HG03135 (cell line): ENCODE results near the gene CFAP299.

Experiments
- ATAC-seq: cut with Tn5 transposase; IDR thresholded peaks from one replicate; pipeline ENCODE4 v1.9.1; 2021; ENCODE audit warnings: mild to moderate bottlenecking, moderate library complexity; ENCODE audit not compliant: unreplicated experiment

CFAP299 gene

GRCh38 chr4:80911458-80911857 is 575.9 kb downstream of the CFAP299 start:
- ATAC-seq, result no peak

- no peak for ATAC-seq
Observed at GRCh38 chr4:80912350-80912749, 576.8 kb downstream of the CFAP299 start.

- peak; percentile 76 for ATAC-seq
Observed at GRCh38 chr4:80913381-80913780, 577.9 kb downstream of the CFAP299 start.

- no peak for ATAC-seq
Observed at GRCh38 chr4:80916770-80917169, 581.2 kb downstream of the CFAP299 start.

GRCh38 chr4:80918004-80918403 is 582.5 kb downstream of the CFAP299 start:
- no peak for ATAC-seq

- ATAC-seq, result no peak
Observed at GRCh38 chr4:80921441-80921840, 585.9 kb downstream of the CFAP299 start.

GRCh38 chr4:80922941-80923340 is 587.4 kb downstream of the CFAP299 start:
- no peak for ATAC-seq

- no peak for ATAC-seq
Observed at GRCh38 chr4:80925293-80925692, 589.8 kb downstream of the CFAP299 start.

GRCh38 chr4:80926446-80926845 is 590.9 kb downstream of the CFAP299 start:
- ATAC-seq, result no peak

GRCh38 chr4:80926891-80927290 is 591.4 kb downstream of the CFAP299 start:
- no peak for ATAC-seq

GRCh38 chr4:80927420-80927819 is 591.9 kb downstream of the CFAP299 start:
- ATAC-seq, result no peak

- no peak for ATAC-seq
Observed at GRCh38 chr4:80931631-80932081, 596.1 kb downstream of the CFAP299 start.

- ATAC-seq, result no peak
Observed at GRCh38 chr4:80948141-80948540, 612.6 kb downstream of the CFAP299 start.

- no peak for ATAC-seq
Observed at GRCh38 chr4:80948995-80949394, 613.5 kb downstream of the CFAP299 start.

- ATAC-seq, result no peak
Observed at GRCh38 chr4:80956421-80956820, 620.9 kb downstream of the CFAP299 start.

GRCh38 chr4:80963051-80963450 is 627.5 kb downstream of the CFAP299 start:
- ATAC-seq, result no peak

- ATAC-seq, result no peak
Observed at GRCh38 chr4:80967346-80967745, 631.8 kb downstream of the CFAP299 start.

GRCh38 chr4:80980239-80980638 is 644.7 kb downstream of the CFAP299 start:
- no peak for ATAC-seq

GRCh38 chr4:80986011-80986410 is 650.5 kb downstream of the CFAP299 start:
- no peak for ATAC-seq

GRCh38 chr4:80989921-80990544 is 654.5 kb downstream of the CFAP299 start:
- ATAC-seq, result no peak

GRCh38 chr4:80990851-80991250 is 655.3 kb downstream of the CFAP299 start:
- ATAC-seq, result no peak

- no peak for ATAC-seq
Observed at GRCh38 chr4:80999943-81000342, 664.4 kb downstream of the CFAP299 start.

- ATAC-seq, result peak; percentile 99
Observed at GRCh38 chr4:81003597-81004111, 668.1 kb downstream of the CFAP299 start.
